ENCODE data around the gene IREB2.
"Not testable (repeated sequence)": the region's sequence is repeated elsewhere in the genome, so short reads cannot be mapped to it uniquely, and the experiment has no call there.

The IREB2 gene

GRCh38 chr15:78407608-78408354 is 30.2 kb upstream of the IREB2 start:
- no peak for DNase-seq (ENCODE audit: low spot score)

- no peak for DNase-seq (ENCODE audit: low spot score)
These were observed 29.7 kb upstream of the IREB2 start for GRCh38 chr15:78408355-78408640.

GRCh38 chr15:78408961-78409360 is 29.1 kb upstream of the IREB2 start:
- DNase-seq (ENCODE audit: low spot score) = no peak

GRCh38 chr15:78411061-78411460 is 27.0 kb upstream of the IREB2 start:
- no peak for DNase-seq (ENCODE audit: low spot score)

- DNase-seq (ENCODE audit: low spot score) = no peak
These were observed 23.3 kb upstream of the IREB2 start for GRCh38 chr15:78414621-78415250.

GRCh38 chr15:78415284-78415683 is 22.7 kb upstream of the IREB2 start:
- DNase-seq (ENCODE audit: low spot score) = no peak

GRCh38 chr15:78417754-78418630 is 20.0 kb upstream of the IREB2 start:
- DNase-seq (ENCODE audit: low spot score) = no peak

GRCh38 chr15:78418686-78419085 is 19.3 kb upstream of the IREB2 start:
- no peak for DNase-seq (ENCODE audit: low spot score)

GRCh38 chr15:78419367-78419766 is 18.6 kb upstream of the IREB2 start:
- DNase-seq (ENCODE audit: low spot score) = no peak

GRCh38 chr15:78420220-78420619 is 17.8 kb upstream of the IREB2 start:
- DNase-seq (ENCODE audit: low spot score) = no peak

- no peak for DNase-seq (ENCODE audit: low spot score)
These were observed 17.2 kb upstream of the IREB2 start for GRCh38 chr15:78420766-78421165.

GRCh38 chr15:78421238-78421965 is 16.6 kb upstream of the IREB2 start:
- DNase-seq (ENCODE audit: low spot score) = no peak

GRCh38 chr15:78422571-78423340 is 15.3 kb upstream of the IREB2 start:
- peak; percentile 34 for DNase-seq (ENCODE audit: low spot score)

- DNase-seq (ENCODE audit: low spot score) = no peak
These were observed 13.3 kb upstream of the IREB2 start for GRCh38 chr15:78424673-78425072.

- no peak for DNase-seq (ENCODE audit: low spot score)
These were observed 12.4 kb upstream of the IREB2 start for GRCh38 chr15:78425643-78426042.

GRCh38 chr15:78426300-78426699 is 11.7 kb upstream of the IREB2 start:
- no peak for DNase-seq (ENCODE audit: low spot score)

GRCh38 chr15:78427953-78428352 is 10.1 kb upstream of the IREB2 start:
- no peak for DNase-seq (ENCODE audit: low spot score)

- DNase-seq (ENCODE audit: low spot score) = no peak
These were observed 8.5 kb upstream of the IREB2 start for GRCh38 chr15:78429477-78429876.

GRCh38 chr15:78431955-78432354 is 6.1 kb upstream of the IREB2 start:
- DNase-seq (ENCODE audit: low spot score) = no peak

GRCh38 chr15:78432664-78433063 is 5.4 kb upstream of the IREB2 start:
- DNase-seq (ENCODE audit: low spot score) = no peak

GRCh38 chr15:78434134-78434533 is 3.9 kb upstream of the IREB2 start:
- DNase-seq (ENCODE audit: low spot score) = no peak

GRCh38 chr15:78434711-78435110 is 3.3 kb upstream of the IREB2 start:
- not testable (repeated sequence) for DNase-seq (ENCODE audit: low spot score)

Measured in putamen (tissue), 1 donor.